Amniotic epithelial cell (primary cell): ENCODE results near the gene THOP1.

Experiments used
- DNase-seq: peaks from one replicate; pipeline ENCODE4 v3.0.0-alpha.2; 2010; ENCODE audit warnings: low read depth

The THOP1 gene

DNA sequence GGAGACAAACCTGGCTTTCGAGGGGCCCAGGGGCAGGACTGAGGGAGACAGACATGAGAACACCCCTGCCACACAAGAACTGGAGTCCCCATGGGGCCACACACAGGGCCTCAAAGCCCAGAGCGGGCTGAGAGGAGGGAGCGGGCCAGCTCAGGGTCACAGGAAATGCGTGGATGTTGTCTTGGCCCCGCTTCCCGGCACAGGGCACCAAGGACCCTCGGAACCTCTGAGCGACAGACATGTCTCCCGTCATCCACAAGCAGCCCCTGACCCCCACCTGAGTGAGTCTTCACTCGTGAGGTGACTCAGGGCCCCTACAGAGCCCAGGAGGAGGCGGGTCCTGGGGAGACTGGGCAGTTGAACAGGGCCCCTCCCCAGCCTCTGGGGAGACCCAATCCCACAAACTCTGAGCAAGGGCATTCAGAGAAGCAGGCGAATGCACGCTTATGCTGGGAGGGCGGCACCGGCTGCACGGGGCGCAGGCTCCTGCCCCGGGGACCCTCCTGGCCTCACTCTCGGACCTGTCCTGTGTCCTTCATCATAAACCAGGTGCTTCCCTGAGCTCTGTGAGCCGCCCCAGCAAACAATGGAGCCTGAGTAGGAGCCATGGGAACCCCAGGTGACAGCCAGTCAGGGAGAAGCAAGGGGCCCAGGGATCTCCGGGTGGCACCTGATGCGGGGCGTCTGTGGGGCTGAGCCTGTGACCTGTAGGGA, 22.4 kb upstream of the THOP1 start:
- no peak for DNase-seq

DNA sequence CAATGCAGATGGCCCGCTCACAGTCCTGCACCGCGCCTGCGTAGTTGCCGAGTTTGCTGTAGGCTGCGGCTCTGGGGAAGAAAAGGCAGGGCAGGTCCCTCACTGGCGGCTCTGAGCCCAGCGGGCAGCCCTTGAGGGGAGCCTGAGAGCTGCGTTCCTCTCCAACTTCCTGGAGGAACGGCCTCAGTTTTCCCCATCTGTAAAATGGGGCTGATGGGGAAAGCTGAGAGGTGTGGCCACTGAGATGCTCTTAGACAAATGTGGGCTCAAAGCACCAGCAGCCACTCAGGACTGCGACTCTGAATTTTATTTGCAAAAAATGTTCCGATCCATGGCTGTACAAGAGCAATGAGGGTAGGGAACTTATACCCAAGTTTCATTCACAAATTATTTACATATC, 21.6 kb upstream of the THOP1 start:
- DNase-seq, result no peak

DNA sequence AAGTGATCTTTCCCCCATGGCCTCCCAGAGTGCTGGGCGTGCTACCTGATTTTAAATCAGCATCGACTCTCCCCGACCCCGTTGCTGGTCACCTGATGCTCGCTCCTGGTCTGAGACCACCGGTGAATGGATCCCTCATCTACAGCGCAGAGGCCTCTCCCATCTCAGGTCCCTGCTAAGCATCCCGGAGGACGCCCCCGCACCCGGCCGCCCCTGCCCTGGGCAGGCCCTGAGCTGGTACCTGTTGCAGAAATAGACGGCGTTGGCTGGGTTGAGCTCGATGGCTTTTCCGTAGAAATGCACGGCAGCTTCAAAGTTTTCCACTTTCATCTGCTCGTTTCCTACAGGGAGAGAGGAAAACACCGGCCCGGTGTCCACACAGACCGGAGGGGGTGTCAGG, 20.4 kb upstream of the THOP1 start:
- no peak for DNase-seq

DNA sequence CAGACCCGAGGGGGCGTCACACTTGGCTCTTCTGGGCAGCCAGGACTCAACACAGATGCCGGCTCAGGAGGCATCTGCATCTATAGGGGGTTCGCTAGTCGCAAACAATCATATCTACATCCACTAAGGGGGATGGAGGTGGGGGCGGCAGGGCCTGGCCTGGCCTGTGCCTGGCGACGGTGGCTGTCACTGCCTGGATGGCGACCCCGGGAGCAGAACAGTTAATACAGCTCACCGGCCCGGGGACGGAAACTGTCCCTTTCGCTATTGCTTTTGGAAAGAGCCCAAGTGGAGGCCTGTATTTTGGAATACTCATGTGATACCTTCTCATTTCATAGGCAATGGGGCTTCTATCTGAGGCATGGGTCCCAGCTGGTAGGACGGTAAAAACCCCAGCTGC, 19.9 kb upstream of the THOP1 start:
- DNase-seq, result no peak

DNA sequence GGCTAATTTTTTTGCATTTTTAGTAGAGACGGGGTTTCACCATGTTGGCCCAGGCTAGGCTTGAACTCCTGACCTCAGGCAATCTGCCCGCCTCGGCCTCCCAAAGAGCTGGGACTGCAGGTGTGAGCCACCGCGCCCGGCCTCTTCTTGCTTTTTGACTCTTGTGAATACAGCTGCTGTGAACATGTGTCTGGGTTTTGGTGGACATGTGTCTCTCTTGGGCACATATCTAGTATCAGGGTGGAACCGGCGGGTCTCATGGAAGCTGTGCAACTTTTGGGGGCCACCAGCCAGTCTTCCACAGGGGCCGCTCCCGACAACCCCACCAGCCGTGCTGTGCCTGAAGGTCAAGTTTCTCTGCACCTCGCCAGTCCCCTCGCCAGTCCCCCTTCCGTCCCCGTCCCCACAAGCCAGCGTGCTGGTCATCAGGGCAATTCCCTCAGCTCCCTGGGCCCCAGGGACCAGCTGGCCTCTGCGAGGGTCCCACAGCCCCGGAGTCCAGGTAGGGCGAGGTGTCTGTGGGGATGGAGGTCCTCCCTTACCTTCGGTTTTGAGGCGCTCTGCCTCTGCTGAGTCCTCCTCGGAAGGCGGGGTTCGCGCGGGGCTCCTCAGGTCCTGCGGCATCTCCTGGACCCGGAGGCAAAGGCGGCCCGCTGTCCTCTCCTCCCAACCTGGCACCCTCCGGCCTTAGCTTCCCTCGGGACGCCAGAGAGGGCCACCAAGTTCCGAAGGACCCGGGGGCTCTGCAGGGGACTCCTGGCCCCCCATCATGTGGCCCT, 18.5 kb upstream of the THOP1 start:
- DNase-seq, result no peak

DNA sequence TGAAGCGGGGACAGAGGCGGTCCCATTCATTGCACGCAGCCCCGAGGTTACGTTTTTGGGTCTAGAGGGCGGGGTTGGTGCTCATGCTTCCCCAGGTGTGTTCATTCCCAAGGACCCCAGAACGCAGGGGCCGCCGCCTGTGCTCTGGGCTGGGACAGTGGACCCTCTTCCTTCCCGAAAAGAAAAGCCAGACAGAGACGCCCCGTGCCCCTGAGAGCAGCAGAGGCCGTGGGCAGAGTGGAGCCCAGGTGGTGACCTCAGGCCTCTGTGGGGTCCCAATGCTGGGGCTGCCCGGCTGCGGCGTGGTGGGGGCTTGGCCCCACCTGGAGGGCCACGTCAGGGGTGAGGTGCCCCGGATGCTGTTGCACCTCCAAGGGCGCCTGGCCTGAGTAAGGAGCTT, 17.6 kb upstream of the THOP1 start:
- DNase-seq, result no peak

DNA sequence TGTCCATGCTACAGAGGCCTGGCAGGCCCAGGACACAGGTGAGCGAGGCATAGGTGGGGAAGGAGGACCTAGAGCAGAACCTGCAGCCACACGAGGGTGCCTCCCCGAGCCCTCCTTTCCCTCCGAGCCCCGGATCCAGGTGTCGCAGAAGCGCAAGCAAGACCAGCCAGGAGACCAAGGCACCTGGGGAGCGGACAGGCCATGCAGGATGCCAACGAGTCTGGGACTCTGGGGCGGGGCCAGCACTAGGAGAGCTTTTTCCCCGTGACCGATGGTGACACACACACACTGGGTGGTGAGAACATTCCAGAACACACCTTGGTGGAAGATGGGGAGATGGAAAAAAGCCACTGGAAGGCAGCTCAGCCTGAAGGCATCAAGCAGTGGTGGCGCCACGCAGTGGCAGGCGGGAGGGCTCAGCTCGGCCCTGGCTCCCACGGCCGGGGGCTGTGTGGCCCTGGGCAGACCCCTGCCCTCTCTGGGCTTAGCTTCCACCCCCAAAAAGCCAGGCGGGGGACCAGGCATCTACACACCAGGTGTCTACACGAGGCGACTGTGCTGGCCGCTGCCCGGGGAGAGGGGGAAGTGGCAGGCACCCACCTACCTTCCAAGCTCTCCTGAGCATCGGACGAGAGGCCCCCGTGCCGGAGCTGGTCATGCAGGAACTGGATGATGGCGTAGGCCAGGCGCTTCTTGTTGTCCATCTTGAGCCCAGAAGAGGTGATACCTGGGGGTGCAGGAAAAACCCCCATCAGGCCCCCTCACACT, 16.8 kb upstream of the THOP1 start:
- DNase-seq, result no peak

DNA sequence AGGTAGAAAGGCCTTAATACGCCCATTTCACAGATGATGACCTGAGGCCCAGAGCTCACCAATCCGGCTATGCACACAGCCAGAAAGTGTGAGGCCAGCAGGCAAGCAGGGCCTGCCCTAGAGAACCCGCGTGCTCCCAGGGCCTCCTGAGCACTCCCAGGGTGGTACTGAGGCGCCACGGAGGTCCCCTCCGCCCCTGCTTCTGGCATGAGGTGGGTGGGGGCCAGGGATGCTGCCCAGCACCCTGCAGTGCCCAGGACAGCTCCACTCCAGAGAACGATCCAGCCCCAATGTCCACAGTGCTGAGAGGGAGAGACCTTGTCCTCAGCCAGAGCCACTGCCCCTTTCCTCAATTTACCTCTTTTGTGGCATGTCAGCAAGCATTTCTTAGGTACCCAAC, 16.1 kb upstream of the THOP1 start:
- DNase-seq, result no peak

DNA sequence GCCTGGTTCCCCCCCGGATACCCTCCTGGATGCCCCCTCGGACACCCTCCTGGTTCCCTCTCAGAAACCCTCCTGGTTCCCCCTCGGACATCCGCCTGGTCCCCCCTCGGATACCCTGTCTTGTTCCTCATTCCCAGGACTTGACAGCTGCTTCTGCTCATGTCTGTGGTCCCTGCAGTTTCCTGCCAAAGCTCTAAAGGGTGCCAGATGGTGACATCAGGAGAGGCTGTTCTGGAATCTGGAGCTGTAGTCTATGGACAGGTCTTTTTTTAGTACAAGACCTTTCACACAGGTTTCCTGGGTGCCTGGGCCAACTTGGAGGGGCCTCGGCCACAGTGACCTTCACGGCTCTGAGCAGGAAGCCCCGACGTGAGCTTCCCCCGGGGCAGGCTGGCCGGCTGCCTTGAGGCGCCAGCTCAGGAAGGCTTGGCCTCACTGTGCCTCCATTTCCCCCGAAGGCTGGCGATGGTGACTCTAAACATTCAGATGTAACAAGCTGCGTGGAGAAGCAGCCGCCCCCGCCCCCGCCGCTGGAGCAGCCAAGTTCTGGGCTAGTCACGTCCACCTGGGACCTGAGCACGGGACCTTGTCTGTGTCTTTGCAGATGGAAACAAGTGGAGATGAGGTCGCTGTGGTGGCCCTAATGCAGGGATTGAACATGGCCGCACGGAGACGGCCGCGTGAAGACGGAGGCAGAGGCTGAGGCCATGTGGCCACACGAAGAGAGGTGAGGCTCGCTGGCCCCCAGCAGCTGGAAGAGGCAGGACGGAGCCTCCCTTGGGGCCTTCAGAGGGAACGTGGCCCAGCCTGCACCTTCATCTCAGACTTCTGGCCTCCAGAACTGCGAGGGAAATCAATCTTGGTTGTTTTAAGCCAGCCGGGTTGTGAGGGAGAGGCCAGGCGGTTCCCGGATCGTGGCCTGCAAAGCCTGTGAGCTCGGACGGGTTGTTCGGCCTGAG, 15.0 kb upstream of the THOP1 start:
- DNase-seq, result no peak

DNA sequence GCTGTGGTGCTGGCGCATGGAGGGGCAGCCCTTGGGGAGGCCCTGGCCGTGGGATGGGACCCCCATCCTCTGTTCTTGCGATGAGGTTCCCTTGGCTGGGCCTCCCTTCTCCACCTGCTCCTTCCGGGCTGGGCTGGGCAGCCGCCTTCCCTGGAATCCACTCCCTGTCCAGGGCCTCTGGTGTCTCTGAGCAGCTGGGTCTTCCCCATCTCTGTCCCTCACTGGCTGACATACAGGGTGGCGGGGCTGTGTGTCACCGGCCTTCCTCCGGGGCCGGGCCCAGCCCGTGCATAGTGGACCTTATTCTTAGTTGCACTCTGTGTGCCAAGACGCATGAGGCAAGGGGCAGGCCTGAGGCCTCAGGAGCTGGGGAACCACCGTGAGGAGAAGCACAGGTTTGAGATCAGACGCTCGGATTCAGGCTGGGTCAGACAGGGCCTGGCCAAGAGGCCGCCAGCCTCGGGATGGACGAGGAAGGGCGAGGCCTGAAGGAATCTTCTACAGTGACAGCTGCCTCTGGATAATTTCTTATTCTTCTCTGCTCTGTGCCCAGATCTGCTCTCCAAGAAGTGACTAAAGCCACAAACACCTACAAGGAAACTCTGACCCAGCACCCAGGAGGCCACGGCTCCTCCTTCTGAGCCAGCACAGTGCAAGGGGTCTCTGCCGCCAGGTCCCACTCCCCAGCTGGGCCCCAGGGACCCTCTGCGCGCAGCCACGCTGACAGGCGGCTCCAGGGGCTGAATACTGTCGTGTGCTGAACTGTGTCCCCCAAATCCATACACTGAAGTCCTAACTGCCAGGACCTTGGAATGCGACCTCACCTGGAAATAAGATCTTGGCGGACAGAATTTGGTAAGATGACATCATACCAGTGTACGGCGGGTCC, 13.3 kb upstream of the THOP1 start:
- peak; percentile 16 for DNase-seq

DNA sequence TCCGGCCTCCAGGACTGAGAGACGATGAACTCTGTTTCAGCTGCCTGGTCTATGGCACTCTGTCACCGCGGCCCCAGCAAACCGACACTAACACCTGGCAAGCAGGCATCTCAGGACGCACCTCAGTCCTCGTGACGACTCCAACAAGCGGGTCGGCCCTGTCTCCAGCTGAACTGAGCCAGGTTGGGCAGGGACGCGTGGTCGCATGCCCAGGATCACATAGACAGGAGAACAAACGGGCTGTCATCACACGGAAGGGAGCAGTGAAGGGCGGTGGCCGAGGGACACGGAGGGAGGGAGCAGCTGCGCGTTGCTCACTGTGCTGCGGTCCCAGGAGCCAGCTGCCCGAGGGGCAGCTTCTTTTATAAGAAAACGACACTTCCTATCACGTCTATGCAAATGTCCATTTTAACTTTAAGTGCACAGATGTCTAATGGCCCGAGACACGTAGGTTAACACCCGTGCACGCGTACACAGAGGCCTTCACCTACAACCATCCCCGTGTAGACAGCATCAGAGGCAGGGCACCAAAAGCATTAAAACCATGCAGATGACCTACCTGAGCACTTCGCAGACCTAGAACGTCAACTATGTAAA, 11.1 kb upstream of the THOP1 start:
- no peak for DNase-seq

DNA sequence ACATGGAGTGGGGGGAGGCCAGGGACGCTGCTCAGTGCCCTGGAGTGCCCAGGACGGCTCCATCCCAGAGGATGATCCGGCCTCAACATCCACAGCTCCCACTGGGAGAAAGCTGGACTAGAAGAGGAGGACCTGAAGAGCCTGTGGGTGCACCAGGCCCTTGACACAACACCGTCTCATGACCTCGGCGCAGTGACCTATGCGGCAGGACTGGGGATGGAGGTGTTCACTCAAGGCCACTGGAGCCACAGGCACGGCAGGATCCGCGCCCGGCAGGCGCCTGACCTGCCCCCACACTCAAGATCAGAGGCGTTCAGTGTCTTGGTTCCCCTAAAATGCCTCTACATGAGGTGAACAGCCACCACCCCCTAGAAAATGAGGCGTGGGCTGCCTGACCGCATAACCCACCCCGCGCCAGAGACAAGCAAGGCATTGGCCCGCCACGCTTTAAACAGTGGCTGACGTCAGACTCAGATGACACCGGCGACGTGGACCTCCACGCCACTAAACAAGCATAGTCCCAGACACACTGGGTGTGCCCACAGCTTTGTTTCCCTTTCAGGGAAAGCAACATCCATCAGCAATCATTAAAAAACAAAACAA, 10.2 kb upstream of the THOP1 start:
- DNase-seq, result no peak

DNA sequence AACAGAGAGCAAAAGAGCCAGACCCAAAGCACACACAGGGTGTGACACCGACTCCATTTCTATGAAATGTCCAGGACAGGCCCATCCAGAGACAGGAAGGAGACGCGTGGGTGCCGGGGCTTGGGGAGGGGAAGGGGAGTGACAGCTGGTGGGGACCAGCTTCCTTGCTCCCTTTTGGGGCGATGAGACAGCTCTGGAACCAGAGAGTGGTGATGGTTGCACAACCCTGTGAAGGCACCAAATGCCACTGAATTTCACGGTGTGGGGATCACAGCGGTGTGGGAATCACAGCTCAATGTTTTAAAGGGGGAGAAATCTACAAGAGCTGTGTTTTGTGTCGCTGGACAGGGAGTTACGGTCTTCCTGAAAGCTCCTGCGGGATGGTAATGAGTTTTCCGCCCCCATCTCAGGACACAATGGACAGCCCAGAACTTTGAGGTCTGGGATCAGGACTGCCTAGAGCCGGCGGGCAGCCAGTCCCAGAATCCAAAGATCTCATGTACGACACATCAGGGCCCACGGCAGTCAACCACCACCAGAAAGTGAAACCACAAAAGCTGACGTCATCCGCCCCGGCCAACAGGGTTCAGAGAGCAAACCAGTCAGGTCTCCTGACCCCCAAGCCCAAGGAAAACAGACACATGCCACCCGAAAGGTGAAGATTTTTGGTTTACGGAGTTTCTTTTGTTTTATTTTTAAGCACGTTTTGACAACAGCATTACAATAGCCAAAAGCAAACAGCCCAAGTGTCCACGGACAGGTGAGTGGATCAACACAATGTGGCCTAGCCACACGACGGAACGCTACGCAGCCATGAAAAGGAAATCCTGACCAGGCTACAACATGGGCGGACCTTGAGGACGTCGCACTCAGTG, 9.5 kb upstream of the THOP1 start:
- peak; percentile 47 for DNase-seq

DNA sequence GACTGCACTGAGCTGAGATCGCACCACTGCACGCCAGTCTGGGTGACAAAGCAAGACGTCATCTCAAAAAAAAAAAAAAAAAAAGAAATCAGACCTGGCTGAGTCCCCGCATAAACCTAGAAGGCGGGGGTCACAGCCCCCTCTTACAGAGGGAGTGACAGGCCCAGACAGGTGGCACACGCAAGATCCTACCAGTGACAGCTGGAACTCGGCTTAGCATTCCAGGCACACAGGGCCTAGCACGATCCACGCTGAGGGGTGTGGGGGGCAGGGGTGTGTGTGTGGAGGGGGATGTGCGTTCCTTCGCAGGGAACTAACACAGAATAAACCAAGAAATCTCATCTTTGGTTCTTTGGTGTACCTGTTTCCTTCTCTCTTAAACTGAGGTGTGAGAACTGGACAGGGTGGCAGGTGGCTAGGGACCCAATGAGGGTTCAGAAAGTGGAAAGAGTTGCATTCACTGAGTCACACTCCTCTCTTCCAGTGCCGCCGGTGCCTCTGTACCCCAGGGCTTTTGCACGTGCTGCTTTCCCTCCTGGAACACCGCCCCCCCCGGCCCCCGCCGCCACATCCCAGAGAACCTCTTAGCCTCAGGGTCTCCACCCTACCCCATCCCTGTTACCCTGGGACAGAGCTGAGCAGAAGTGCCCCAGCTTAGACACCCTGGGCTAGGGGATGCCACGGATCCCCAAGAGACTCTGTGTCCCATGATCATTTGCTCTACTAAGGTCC, 7.2 kb upstream of the THOP1 start:
- DNase-seq, result no peak

DNA sequence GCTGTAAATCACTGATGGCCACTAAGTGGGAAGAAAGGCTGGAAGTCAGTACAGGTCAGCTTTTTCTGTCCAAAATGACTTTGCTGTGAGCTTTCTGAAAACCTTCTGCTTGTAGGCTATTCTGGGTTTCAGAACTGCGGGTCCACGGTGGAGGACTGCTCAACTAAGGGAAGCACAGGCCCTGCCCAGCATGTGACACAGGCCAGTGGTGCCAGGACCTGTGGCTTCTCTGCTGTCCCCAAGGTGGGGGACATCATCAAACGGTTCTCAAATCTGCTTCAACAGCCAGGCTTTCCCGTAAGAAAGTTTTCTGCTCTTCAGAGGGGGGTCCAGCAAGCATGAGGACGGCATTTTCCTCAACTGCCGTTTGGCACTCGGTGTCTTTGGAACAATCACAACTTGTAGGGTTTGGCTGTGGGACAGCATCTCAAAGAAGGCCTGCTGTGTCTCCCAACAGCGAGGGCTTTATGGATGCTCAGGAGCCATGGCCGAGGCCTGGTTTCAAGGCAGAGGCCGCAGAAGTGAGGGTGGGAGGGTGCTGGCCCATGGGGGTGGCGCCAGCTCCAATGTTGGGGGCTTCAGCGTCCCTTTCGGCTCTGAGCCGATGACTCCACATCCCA, 6.1 kb upstream of the THOP1 start:
- DNase-seq, result no peak

DNA sequence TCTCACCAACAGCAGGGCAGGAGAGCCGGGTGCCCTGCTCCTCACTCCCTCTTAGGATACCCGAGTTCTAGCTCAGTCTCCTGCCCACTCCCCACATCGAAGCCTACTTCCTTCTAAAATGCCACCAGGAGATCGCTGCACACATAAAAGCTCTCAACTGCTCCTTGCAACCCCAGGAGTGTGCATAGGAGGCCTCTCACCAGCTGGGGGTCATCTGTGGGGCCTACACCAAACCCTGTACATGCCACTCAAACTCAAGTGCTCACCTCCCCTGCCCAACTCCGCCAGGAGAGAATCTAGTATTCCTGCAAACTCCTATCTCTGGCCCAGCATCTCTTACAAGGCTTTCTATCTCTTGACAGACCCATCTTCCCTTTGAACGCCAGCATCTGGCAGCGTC, 5.0 kb upstream of the THOP1 start:
- DNase-seq, result no peak

DNA sequence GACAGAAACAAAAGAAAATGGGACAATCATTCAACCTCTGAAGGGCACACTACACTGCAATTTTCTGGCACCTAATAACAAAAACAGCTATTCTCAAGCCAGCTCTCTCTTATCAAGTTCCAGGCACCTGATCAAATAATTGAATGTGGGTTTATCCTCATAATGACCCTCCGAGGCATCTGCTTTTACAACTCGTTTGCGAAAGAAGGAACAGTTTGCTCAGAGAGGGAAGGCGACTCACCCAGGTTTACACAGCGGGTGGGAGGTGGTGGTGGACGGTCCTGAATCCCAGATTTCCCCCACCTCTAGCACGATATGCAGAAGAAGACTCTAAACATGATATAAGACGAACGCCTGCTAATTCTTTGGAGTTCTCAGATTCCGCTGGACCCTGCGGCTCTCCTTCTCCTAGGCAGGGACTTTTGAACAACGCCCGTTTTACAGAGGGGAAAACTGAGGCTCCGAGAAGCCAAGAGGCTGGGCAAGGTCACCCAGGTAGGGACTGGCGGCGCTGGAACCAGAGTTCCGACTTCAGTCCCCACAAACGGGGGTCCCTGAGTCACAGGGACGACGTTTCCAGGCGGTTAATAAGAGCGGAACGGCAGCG, 2.9 kb upstream of the THOP1 start:
- DNase-seq, result no peak
